Neural progenitor cell (in vitro differentiated cells): Measurements from ENCODE around the gene GATAD1. TPM values are rescaled to one million over a fixed set of nuclear protein-coding genes. Genes with fewer than 3 reads are reported as not detected.

Experiments used
- DNase-seq: peaks from one replicate; pipeline ENCODE4 v3.0.0-alpha.2; 2016; ENCODE audit warnings: low spot score
- H2AFZ ChIP-seq: fragments of 200-600 bp; sonication (generic); replicated peaks from 2 replicates; pipeline ENCODE4 v1.6.1; 2016; ENCODE audit warnings: antibody characterized with exemption
- H3F3A ChIP-seq: fragments of 200-600 bp; sonication (generic); 2 replicates; pipeline ENCODE4 v1.6.1; 2016; ENCODE audit warnings: antibody characterized with exemption, low read depth
- H3K27ac ChIP-seq: fragments of 200-600 bp; sonication (generic); 2 replicates; pipeline ENCODE4 v1.5.1; 2016; ENCODE audit warnings: mild to moderate bottlenecking
- H3K27me3 ChIP-seq: fragments of 200-600 bp; sonication (generic); 2 replicates; pipeline ENCODE4 v1.6.1; 2016; ENCODE audit warnings: mild to moderate bottlenecking, moderate library complexity
- H3K36me3 ChIP-seq: fragments of 200-600 bp; sonication (generic); 2 replicates; pipeline ENCODE4 v1.5.1; 2016
- H3K4me1 ChIP-seq: fragments of 200-600 bp; sonication (generic); 2 replicates; pipeline ENCODE4 v1.6.1; 2016; ENCODE audit warnings: mixed run types
- H3K4me2 ChIP-seq: fragments of 200-600 bp; sonication (generic); 2 replicates; pipeline ENCODE4 v1.6.1; 2016
- H3K4me3 ChIP-seq: fragments of 200-600 bp; sonication (generic); 2 replicates; pipeline ENCODE4 v1.5.1; 2016
- H3K79me2 ChIP-seq: fragments of 200-600 bp; sonication (generic); 2 replicates; pipeline ENCODE4 v1.6.1; 2016; ENCODE audit warnings: low read depth
- H3K9ac ChIP-seq: fragments of 200-600 bp; sonication (generic); 2 replicates; pipeline ENCODE4 v1.6.1; 2016
- H3K9me3 ChIP-seq: fragments of 200-600 bp; sonication (generic); 2 replicates; pipeline ENCODE4 v1.5.1; 2016; ENCODE audit warnings: low read depth
- H4K20me1 ChIP-seq: fragments of 200-600 bp; sonication (generic); 2 replicates; pipeline ENCODE4 v1.6.1; 2016; ENCODE audit warnings: low read depth
- H3K27ac Mint-ChIP-seq: 3 replicates; pipeline ENCODE4 v1.8.0; 2021; ENCODE audit warnings: mixed read lengths
- H3K27me3 Mint-ChIP-seq: 2 replicates; pipeline ENCODE4 v1.8.0; 2022; ENCODE audit warnings: low read depth, mild to moderate bottlenecking, inconsistent platforms, moderate library complexity, mixed read lengths; ENCODE audit not compliant: insufficient read depth
- H3K36me3 Mint-ChIP-seq: 3 replicates; pipeline ENCODE4 v1.8.0; 2021; ENCODE audit warnings: mixed read lengths
- H3K4me1 Mint-ChIP-seq: 3 replicates; pipeline ENCODE4 v1.8.0; 2021; ENCODE audit warnings: mixed read lengths
- H3K4me3 Mint-ChIP-seq: 3 replicates; pipeline ENCODE4 v1.8.0; 2021; ENCODE audit warnings: mild to moderate bottlenecking, moderate library complexity, mixed read lengths
- H3K9me3 Mint-ChIP-seq: 3 replicates; pipeline ENCODE4 v1.8.0; 2020; ENCODE audit warnings: mixed read lengths
- CTCF ChIP-seq: fragments of 200-600 bp; sonication (generic); IDR thresholded peaks from 2 replicates; pipeline ENCODE4 v1.5.1; 2017; ENCODE audit warnings: antibody characterized with exemption, mild to moderate bottlenecking
- EZH2 ChIP-seq: fragments of 200-600 bp; sonication (generic); IDR thresholded peaks from 2 replicates; pipeline ENCODE4 v1.6.1; 2017; ENCODE audit warnings: antibody characterized with exemption, mild to moderate bottlenecking, moderate library complexity
- EZH2phosphoT487 ChIP-seq: fragments of 200-600 bp; sonication (generic); IDR thresholded peaks from 2 replicates; pipeline ENCODE4 v1.6.1; 2017; ENCODE audit warnings: antibody characterized with exemption
- total RNA-seq: library from RNA; depleted of rRNA; stranded (reverse); fragments of >200 nt; gene quantifications from 2 replicates; pipeline ENCODE4 v1.2.3, GENCODE V29; 2015; ENCODE audit warnings: low replicate concordance

The GATAD1 gene
- total RNA-seq, 1 donor from 2014 or later = 56.5 TPM

DNA sequence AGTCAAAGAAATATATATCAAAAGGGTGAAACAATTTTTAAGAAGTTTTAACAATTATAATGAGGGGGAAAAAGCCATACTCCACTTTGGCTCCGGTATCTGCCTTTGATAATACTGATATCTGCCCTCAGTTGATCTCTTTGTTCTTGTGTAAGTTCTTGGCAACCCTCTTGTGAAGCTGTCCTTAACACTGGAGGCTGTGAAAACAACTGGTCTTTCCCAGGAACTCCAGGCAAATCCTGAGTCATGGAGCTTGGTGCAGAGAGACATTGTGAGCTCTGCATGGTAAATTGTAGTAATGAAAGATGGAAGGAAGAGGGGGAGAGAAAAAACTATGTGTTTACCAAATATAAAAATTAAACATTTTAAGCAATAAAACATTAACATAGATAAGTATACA is 42.4 kb downstream of the GATAD1 start:
- Mint-ChIP-seq H3K27me3 (no peaks in the 10 kb centered on the region), H3K4me3 (no peak overlapping the region), H3K27ac (no peak overlapping the region), H3K36me3 (peaks cover 12% of the 10 kb centered on the region), H3K9me3 (no peaks in the 10 kb centered on the region), H3K4me1 (no peaks in the 10 kb centered on the region)
- H3K36me3 ChIP-seq = peaks cover 8% of the 10 kb centered on the region
- no peak overlapping the region for H3K27ac ChIP-seq
- no peak overlapping the region for H3K4me2 ChIP-seq
- H3K4me3 ChIP-seq = no peak overlapping the region
- H3K9ac ChIP-seq = no peak overlapping the region
- no peaks in the 10 kb centered on the region for H4K20me1 ChIP-seq
- no peak overlapping the region for H2AFZ ChIP-seq
- H3K27me3 ChIP-seq = no peaks in the 10 kb centered on the region
- H3K9me3 ChIP-seq = no peaks in the 10 kb centered on the region
- no peaks in the 10 kb centered on the region for H3K4me1 ChIP-seq
- no peaks in the 10 kb centered on the region for H3F3A ChIP-seq
- DNase-seq = no peak
- no peak for TF ChIP-seq CTCF
- TF ChIP-seq EZH2phosphoT487 = no peak
- TF ChIP-seq EZH2 = no peak
- H3K79me2 ChIP-seq = no peaks in the 10 kb centered on the region

GRCh38 chr7:92496876-92497275 is 49.6 kb downstream of the GATAD1 start:
- no peaks in the 10 kb centered on the region for H3K9me3 ChIP-seq
- Mint-ChIP-seq H3K4me3 (no peak overlapping the region), H3K9me3 (no peaks in the 10 kb centered on the region), H3K27ac (no peak overlapping the region), H3K36me3 (peaks cover 23% of the 10 kb centered on the region), H3K27me3 (no peaks in the 10 kb centered on the region), H3K4me1 (no peaks in the 10 kb centered on the region)
- H3K4me2 ChIP-seq = no peak overlapping the region
- H3K27ac ChIP-seq = peak overlapping the region; percentile 49
- DNase-seq = no peak
- H3K27me3 ChIP-seq = no peaks in the 10 kb centered on the region
- H2AFZ ChIP-seq = no peak overlapping the region
- no peaks in the 10 kb centered on the region for H3K4me1 ChIP-seq
- H3F3A ChIP-seq = no peaks in the 10 kb centered on the region
- no peaks in the 10 kb centered on the region for H4K20me1 ChIP-seq
- peaks cover 17% of the 10 kb centered on the region for H3K36me3 ChIP-seq
- no peaks in the 10 kb centered on the region for H3K79me2 ChIP-seq
- H3K4me3 ChIP-seq = no peak overlapping the region
- no peak overlapping the region for H3K9ac ChIP-seq
- TF ChIP-seq CTCF = no peak
- TF ChIP-seq EZH2phosphoT487 = no peak
- no peak for TF ChIP-seq EZH2

DNA sequence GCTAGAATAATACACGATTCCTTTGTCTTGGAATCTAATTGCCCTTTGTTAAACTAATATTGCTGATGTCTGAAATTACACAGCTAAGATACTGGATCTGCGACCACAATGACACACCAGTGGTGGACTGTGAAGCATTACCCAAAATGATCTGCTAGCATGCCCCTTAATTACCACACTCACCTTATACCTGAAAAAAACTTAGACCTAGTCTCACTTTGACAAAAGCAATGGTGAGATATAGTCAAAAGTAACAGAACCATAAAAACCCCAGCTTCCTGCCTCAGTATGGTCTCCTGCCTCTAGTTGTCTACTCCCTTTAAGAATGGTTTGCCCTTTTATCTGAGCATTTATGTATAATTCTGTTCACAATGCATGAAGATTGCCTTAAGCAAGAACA is 51.3 kb downstream of the GATAD1 start:
- Histone ChIP-seq H3K79me2 (no peaks in the 10 kb centered on the region), H3K4me1 (no peaks in the 10 kb centered on the region), H3K27me3 (no peaks in the 10 kb centered on the region), H3K9ac (no peak overlapping the region), H3K27ac (no peak overlapping the region), H3K4me3 (no peak overlapping the region), H3K4me2 (no peak overlapping the region), H3K9me3 (no peaks in the 10 kb centered on the region), H3K36me3 (peaks cover 17% of the 10 kb centered on the region), H4K20me1 (no peaks in the 10 kb centered on the region), H2AFZ (no peak overlapping the region), H3F3A (no peaks in the 10 kb centered on the region)
- TF ChIP-seq CTCF (no peak), EZH2 (no peak), EZH2phosphoT487 (no peak)
- H3K4me3 Mint-ChIP-seq = no peak overlapping the region
- no peak for DNase-seq
- no peak overlapping the region for H3K27ac Mint-ChIP-seq
- no peaks in the 10 kb centered on the region for H3K9me3 Mint-ChIP-seq
- H3K36me3 Mint-ChIP-seq = peaks cover 20% of the 10 kb centered on the region
- no peaks in the 10 kb centered on the region for H3K4me1 Mint-ChIP-seq
- H3K27me3 Mint-ChIP-seq = no peaks in the 10 kb centered on the region
